22Rv1 (cell line): Measurements from ENCODE around the gene RASSF1.

Experiments used
- ZFX ChIP-seq: fragments of 450-650 bp; IDR thresholded peaks from 2 replicates; pipeline ENCODE4 v1.6.1; 2017; ENCODE audit warnings: antibody characterized with exemption, borderline replicate concordance
- TF ChIP-seq, protein P1 (sequence below): fragments of 450-650 bp; IDR thresholded peaks from 2 replicates; pipeline ENCODE4 v1.5.1; 2017; ENCODE audit warnings: mild to moderate bottlenecking

DNA sequence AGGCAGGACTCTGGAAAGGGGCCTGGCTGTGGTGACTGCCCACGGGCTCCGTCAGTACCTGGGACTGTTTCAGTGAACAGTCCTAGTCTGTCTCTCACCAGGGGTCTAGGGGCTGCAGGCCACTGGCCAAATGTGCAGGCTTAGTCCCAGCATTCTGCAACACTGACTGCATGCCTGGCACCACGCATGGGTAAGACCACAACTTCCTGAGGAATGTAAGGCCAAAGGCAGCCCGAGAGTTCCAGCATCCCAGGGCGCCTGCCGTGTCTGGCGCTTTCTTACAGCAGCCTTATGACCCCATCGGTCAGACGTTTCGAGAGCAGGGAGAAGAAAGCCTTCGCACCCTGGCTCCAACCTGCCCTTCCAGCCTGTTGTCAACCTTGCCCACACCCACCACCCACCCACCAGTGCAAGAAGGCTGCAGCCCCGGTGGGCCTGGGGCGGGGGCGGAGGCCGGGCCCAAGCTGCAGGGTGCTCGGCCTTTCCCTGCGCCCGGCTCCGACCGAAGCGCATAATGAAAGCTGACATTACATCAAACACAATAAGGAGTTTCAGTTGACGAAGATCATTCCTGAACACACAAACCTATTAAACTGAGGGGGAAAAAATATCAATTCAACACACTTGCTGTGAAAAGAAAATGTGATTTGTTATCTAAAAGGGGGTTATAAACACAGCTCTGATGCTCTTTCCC, 48.2 kb upstream of the RASSF1 start:
- TF ChIP-seq, protein P1, sequence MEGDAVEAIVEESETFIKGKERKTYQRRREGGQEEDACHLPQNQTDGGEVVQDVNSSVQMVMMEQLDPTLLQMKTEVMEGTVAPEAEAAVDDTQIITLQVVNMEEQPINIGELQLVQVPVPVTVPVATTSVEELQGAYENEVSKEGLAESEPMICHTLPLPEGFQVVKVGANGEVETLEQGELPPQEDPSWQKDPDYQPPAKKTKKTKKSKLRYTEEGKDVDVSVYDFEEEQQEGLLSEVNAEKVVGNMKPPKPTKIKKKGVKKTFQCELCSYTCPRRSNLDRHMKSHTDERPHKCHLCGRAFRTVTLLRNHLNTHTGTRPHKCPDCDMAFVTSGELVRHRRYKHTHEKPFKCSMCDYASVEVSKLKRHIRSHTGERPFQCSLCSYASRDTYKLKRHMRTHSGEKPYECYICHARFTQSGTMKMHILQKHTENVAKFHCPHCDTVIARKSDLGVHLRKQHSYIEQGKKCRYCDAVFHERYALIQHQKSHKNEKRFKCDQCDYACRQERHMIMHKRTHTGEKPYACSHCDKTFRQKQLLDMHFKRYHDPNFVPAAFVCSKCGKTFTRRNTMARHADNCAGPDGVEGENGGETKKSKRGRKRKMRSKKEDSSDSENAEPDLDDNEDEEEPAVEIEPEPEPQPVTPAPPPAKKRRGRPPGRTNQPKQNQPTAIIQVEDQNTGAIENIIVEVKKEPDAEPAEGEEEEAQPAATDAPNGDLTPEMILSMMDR = 0 out of 2 replicates have a peak, but pooled peaks have one; percentile 5
- TF ChIP-seq ZFX = no peak
